Measurements from ENCODE around the gene SPAG7.

Gene SPAG7

DNA sequence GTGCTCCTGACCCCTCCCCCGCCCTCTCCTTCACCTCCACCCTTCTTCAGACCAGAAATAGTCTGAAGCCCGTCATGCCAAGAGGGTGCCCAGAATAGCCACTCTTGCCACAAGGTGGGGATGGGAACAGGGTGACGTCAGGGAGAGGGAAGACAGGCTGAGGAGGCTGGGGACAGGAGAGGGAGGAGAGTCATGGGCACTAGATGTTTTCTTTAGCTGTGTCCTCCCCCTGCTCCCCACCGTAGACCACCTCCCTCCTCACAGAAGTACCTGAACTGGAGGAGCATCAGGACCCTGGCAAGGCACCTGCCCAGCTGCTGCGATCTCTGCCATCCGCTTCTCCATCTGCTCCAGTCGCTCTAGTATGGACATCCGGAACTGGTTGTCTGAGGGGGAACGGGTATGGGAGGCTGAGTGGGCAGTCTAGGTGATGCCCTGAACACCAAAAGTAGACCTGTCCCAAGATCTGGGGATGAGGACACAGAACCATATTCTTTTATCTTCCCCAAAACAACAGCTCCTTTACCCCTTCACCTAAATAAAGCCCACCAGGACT lies 6.6 kb upstream of the SPAG7 start:
- FAIRE-seq, result no peak

DNA sequence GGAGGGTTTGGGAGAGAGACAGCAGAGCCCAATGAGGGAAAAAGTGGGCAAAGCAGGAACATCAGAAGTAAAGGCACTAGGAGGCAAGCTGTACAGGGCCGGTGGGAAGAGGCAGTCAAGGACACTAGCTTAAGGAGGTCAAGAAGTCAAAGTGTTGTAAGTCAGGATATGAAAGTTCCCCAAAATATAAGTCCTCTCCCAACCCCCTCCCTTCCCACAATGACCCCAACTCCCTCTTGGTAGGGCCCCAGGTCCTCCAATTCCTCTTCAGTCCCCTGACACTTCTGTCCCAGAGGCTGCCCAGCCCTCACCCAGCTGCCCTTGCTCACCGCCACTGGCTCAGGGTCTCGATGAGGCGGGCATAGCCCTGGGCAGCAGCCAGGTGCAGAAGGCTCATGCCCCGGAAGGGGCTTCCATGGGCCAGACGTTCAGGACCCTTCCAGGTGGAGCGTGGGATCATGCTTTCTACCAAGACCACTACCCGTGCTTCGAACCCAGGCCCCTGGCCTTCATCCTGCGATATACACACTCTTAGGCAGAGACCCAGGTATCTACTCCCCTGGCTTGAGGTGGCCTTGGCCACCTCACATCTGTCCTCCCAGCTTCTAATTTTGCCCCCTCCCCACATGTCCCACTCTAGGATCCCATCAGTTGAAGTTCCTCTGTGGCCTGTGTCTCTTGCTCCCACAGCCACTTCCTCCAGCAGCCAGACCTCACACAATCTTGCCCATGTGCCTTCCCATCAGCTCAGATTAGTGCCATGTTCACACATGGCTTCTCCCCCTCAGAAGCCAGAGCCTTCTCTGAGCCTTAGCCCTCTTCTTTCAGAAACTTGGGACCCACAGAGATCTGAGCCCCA lies 5.9 kb upstream of the SPAG7 start:
- FAIRE-seq, result no peak

- no peak for FAIRE-seq
Measured at GRCh38 chr17:4972752-4973151, 5.1 kb upstream of the SPAG7 start.

DNA sequence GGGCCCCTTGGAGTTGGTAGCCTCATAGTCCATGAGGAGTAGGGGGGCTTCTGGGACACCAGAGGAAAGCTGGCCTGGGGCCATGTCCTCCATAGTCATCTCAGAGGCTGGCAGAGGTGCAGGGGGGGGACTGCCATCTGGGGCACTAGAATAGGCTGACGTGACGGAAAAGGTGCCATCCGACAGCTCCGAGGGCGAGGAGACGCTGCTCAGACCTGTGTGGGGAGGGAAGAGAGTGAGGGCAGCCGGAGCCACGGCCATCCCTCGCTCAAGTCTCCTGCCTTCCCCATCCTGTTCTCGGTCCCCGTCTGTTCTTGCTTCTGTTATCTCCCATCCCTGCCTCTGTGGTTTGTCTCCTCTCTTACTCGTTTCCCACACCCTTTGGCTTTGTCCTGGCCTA lies 4.7 kb upstream of the SPAG7 start:
- no peak for FAIRE-seq

DNA sequence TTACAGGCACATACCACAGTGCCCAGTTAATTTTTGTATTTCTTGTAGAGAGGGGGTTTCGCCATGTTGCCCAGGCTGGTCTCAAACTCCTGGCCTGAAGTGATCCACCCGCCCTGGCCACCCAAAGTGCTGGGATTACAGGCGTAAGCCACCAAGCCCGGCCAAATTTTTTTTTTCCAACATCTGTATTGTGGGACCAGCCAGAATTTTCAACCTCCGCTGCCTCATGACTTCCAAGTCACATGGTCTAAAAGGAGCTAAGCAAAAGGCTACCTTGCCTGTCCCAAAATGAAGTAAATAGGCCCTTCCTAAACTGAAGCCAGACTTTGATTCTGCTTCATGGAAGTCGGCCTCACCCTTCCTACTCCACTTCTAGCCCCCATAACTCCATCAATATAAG lies 4.2 kb upstream of the SPAG7 start:
- no peak for FAIRE-seq

GRCh38 chr17:4970273-4970672 lies 2.7 kb upstream of the SPAG7 start:
- FAIRE-seq, result no peak

- no peak for FAIRE-seq
Measured at GRCh38 chr17:4969551-4970173, 2.0 kb upstream of the SPAG7 start.

DNA sequence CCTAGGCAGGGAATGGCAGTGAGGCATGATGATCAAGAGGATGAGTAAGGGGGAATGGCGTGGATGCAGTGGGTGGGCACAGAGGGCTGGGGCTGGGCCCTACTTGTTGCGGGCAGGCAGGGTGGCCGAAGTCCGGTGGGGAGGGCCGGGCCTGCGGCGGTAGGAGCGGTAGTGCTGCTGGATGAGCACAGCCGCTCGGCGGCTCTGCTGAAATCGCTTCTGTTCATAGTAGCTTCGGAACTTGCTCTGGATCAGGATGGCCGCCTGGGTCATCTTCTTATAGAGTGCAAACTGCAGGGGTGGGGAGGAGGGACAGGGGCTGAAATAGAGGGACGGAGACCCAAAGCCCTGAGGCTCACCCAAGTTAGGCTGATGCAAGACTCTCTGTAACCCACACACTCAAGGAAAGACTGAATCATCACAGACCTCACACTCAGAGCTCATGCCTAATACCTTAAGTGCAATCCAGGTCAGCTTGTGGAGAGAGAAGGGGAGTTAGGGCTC lies 1.5 kb upstream of the SPAG7 start:
- no peak for FAIRE-seq

GRCh38 chr17:4968486-4969046 lies 949 bp upstream of the SPAG7 start:
- no peak for FAIRE-seq

DNA sequence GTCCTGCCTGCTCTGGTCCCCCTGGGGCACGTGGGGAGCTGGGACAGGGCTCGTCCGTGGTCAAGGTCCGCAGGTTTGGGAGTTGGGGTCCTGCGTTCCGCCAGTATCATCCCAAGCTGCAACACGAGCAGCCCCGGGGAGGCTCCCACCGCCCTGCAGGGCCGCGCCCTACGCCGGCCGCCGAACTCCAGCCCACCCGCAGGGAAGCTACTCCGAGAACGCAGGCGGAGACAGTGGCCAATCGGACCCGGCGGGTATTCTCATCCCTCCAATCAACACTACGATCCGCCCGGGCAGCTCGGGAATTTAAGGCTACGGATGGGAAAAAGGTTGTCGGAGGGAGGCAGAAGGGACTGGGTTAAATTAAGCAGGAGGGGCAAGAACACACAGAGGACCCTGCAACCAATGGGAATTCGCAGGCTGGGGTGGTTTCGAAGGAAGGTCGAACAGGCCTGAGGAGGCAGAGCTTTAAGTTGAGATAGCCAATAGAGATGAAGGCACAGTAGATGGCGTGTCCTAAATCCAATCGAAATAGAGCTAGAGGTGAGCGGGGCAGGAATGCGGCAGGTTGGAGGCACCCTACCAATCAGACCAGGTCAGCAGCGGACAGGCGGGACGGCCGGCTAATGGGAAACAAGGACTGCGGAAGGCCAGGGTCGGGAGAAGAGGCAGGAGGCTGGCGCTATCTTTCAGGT lies 626 bp downstream of the SPAG7 start:
- FAIRE-seq, result peak; percentile 99

DNA sequence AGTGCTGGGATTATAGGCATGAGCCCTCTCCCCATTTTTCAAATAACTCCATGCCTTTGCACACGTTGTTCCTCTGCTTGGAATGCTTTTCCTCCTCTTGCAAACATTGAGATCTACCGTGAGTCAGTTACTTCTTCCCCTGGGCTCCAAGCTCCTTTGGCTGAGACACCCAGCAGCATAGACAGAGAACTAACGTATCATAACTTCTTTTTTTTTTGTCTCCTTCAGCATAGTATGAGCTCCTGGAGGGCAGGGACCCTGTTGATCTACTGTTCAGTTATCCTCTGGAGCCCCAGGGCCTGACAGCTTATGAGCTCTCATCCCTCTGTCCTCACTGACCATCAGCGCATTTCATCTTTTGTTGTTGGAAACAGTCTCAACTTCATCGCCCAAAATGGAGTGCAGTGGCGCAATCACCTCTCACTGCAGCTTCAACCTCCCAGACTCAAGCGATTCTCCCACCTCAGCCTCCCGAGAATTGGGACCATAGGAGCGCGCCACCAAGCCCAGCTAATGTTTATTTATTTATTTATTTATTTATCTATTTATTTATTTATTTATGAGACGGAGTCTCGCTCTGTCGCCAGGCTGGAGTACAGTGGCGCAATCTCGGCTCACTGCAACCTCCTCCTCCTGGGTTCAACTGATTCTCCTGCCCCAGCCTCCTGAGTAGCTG lies 2.2 kb downstream of the SPAG7 start:
- FAIRE-seq, result no peak

- FAIRE-seq, result no peak
Measured at GRCh38 chr17:4960279-4960922, 7.2 kb downstream of the SPAG7 start.

- no peak for FAIRE-seq
Measured at GRCh38 chr17:4959261-4959965, 8.2 kb downstream of the SPAG7 start.

DNA sequence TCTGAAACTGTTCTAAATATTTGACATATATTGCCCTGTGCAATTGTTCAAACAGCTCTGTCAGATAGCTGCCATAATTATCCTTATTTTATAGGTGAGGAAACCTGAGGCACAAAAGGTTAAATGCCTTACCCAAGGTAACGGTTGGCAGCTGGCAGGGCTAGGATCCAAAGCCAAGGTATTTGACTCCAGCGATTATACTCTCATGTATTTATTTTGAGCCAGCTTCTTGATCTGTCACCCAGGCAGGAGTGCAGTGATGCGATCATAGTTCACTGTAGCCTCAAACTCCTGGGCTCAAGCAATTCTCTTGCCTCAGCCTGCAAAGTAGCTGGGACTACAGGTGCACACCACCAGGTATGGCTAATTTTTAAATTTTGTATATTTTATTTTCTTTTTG lies 9.5 kb downstream of the SPAG7 start:
- no peak for FAIRE-seq

GRCh38 chr17:4956493-4957061 lies 11.0 kb downstream of the SPAG7 start:
- FAIRE-seq, result no peak

DNA sequence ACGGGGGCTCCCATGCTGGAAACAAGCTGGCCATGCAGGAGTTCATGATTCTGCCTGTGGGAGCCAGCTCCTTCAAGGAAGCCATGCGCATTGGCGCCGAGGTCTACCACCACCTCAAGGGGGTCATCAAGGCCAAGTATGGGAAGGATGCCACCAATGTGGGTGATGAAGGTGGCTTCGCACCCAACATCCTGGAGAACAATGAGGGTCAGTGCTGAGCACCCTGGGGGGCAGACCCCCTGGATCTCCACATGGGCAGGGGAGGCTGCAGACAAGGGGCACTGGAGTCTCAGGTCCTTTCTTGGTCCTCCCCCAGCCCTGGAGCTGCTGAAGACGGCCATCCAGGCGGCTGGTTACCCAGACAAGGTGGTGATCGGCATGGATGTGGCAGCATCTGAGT lies 12.5 kb downstream of the SPAG7 start:
- no peak for FAIRE-seq

- no peak for FAIRE-seq
Measured at GRCh38 chr17:4953451-4953961, 14.1 kb downstream of the SPAG7 start.

DNA sequence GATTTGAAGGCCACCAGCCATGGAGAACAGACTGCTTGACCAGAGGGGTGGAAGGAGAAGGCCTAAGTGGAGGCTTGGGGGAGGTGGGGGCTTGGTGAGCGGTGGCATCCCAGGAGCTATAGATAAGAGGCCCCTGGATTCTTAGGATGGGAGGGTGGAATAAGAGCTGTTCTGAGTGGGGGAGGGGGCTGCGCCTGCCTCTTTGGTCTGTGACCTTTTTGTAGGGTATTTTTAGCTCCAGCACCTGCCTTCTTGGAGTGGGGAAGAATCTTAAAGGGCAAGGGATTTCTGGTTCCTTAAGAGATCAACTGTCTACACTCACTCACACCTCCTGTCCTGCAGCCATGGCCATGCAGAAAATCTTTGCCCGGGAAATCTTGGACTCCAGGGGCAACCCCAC lies 16.1 kb downstream of the SPAG7 start:
- no peak for FAIRE-seq

DNA sequence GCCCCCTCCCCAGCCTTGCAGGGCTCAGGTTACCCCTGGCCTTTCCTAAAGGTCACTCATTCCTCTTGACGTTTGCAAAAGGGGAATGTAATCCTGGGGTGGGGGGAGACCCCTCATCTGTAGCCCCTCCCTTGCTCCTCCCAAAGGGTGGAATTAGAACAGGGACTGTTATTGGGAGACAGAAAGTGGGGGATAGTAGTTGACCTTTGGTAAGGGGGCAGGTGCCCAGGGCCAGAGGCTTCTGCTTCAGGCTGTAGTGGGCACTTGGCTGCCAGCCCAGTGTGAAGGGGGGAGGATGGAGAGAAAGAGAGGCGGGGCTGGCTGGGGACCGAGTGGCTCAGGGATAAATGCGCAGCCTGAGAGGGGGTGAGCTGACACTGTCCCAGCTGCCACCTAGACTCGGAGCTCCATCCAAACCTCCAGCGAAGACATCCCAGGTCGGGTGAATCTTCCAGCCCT lies 16.8 kb downstream of the SPAG7 start, which contains the start of gene ENO3:
ENO3 (plus strand) TSS at position 374 of the 459 bp plus-strand sequence. CDS start 711 bp downstream, outside the sequence.
- no peak for FAIRE-seq

DNA sequence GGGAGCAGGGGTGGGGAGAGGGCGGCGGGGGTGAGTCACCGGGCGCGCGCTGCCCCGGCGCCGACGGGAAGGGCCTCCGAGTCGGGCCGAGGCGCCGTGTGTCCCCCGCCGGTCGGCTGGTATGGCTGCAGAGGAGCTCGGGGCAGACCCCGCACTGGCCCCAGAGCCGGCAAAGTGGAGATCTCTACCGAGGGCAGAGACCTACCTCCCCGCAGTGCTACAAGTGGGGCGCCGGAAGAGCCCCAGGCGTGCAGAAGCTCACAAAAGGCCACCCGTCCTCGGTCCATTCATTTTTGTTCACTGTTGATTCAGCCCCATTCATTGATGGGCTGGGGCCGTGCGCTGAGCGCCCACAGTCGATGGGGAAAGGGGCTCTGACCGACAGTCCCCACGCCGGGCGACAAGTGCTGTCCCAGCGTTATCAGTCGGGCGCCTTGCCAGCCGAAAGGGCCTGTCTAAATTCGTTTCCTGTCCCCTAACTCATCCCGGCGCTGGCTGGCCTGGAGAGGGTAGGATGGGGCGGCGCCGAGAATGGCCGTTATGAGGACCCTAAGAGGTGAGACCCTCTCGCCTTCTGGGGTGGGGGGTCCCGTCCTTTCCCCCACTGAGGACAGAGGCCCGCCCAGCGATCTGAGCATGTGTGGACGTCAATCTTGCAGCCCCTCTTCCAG lies 17.4 kb downstream of the SPAG7 start:
- no peak for FAIRE-seq
